ENCODE results near the gene IZUMO4. TPM values are rescaled to one million over a fixed set of nuclear protein-coding genes. Genes with fewer than 3 reads are reported as not detected.

The IZUMO4 gene
- total RNA-seq, 1 donor from 2014 or later, result not detected

GRCh38 chr19:2148482-2149135, 51.9 kb downstream of the IZUMO4 start:
- no peaks in the 10 kb centered on the region for H3K36me3 ChIP-seq
- H3K4me2 ChIP-seq, result no peak overlapping the region

More at GRCh38 chr19:2148482-2149135, 51.9 kb downstream of the IZUMO4 start:
- Mint-ChIP-seq H3K4me1 (peaks cover 33% of the 10 kb centered on the region), H3K27ac (no peak overlapping the region), H3K27me3 (ENCODE audit: insufficient read depth, low read depth) (peaks cover 2% of the 10 kb centered on the region), H3K4me3 (peak overlapping the region; percentile 90), H3K9me3 (no peaks in the 10 kb centered on the region), H3K36me3 (peaks cover 6% of the 10 kb centered on the region)
- TF ChIP-seq, protein P1, sequence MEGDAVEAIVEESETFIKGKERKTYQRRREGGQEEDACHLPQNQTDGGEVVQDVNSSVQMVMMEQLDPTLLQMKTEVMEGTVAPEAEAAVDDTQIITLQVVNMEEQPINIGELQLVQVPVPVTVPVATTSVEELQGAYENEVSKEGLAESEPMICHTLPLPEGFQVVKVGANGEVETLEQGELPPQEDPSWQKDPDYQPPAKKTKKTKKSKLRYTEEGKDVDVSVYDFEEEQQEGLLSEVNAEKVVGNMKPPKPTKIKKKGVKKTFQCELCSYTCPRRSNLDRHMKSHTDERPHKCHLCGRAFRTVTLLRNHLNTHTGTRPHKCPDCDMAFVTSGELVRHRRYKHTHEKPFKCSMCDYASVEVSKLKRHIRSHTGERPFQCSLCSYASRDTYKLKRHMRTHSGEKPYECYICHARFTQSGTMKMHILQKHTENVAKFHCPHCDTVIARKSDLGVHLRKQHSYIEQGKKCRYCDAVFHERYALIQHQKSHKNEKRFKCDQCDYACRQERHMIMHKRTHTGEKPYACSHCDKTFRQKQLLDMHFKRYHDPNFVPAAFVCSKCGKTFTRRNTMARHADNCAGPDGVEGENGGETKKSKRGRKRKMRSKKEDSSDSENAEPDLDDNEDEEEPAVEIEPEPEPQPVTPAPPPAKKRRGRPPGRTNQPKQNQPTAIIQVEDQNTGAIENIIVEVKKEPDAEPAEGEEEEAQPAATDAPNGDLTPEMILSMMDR (IDR thresholded peaks at IDR 0.05), result no peak
- TF ChIP-seq EZH2 (IDR thresholded peaks at IDR 0.05), result no peak
- no peak for TF ChIP-seq EZH2phosphoT487 (IDR thresholded peaks at IDR 0.05)
- Histone ChIP-seq H3F3A (ENCODE audit: low read depth) (peaks cover 9% of the 10 kb centered on the region), H3K27me3 (no peaks in the 10 kb centered on the region), H3K4me1 (peaks cover 16% of the 10 kb centered on the region), H3K9ac (no peak overlapping the region), H3K9me3 (ENCODE audit: low read depth) (no peaks in the 10 kb centered on the region), H4K20me1 (ENCODE audit: low read depth) (peaks cover 76% of the 10 kb centered on the region), H3K4me3 (no peak overlapping the region), H3K27ac (no peak overlapping the region), H2AFZ (replicated peaks) (no peak overlapping the region), H3K79me2 (ENCODE audit: low read depth) (peaks cover 76% of the 10 kb centered on the region)
- DNase-seq (ENCODE audit: low spot score), result no peak

Other genes starting within 250 kb of the IZUMO4 start
- gene REXO1, start 248.4 kb upstream of the IZUMO4 start, total RNA-seq (ENCODE audit: low replicate concordance), result 12.8 and 38.7 TPM in 2 replicates
- 1.0 and 4.8 TPM in 2 replicates for gene KLF16, start 233.3 kb upstream of the IZUMO4 start, total RNA-seq (ENCODE audit: low replicate concordance)
- 20.2 and 87.0 TPM in 2 replicates for gene ABHD17A, start 211.4 kb upstream of the IZUMO4 start, total RNA-seq (ENCODE audit: low replicate concordance)
- gene ADAT3, start 191.5 kb upstream of the IZUMO4 start, total RNA-seq (ENCODE audit: low replicate concordance), result 2.4 and 6.5 TPM in 2 replicates
- gene SCAMP4, start 191.5 kb upstream of the IZUMO4 start, total RNA-seq (ENCODE audit: low replicate concordance), result 11.5 and 67.6 TPM in 2 replicates
- gene CSNK1G2, start 155.7 kb upstream of the IZUMO4 start, total RNA-seq (ENCODE audit: low replicate concordance), result 49.6 and 161 TPM in 2 replicates
- gene BTBD2, start 81.2 kb upstream of the IZUMO4 start, total RNA-seq (ENCODE audit: low replicate concordance), result 48.8 and 148 TPM in 2 replicates
- gene MKNK2, start 45.7 kb upstream of the IZUMO4 start, total RNA-seq (ENCODE audit: low replicate concordance), result 46.0 and 106 TPM in 2 replicates
- 6.0 and 15.9 TPM in 2 replicates for gene MOB3A, start 589 bp upstream of the IZUMO4 start, total RNA-seq (ENCODE audit: low replicate concordance)
- 50.9 and 93.7 TPM in 2 replicates for gene AP3D1, start 54.7 kb downstream of the IZUMO4 start, total RNA-seq (ENCODE audit: low replicate concordance)
- gene DOT1L, start 67.0 kb downstream of the IZUMO4 start, total RNA-seq (ENCODE audit: low replicate concordance), result 8.9 and 21.1 TPM in 2 replicates
- gene PLEKHJ1, start 139.4 kb downstream of the IZUMO4 start, total RNA-seq (ENCODE audit: low replicate concordance), result 77.6 and 145 TPM in 2 replicates
- gene SF3A2, start 139.9 kb downstream of the IZUMO4 start, total RNA-seq (ENCODE audit: low replicate concordance), result 14.4 and 50.7 TPM in 2 replicates
- 3.5 and 22.4 TPM in 2 replicates for gene AMH, start 152.4 kb downstream of the IZUMO4 start, total RNA-seq (ENCODE audit: low replicate concordance)
- gene JSRP1, start 159.5 kb downstream of the IZUMO4 start, total RNA-seq (ENCODE audit: low replicate concordance), result 0.12 TPM in 1 of 2 replicates, not detected in the other
- gene PEAK3, start 185.3 kb downstream of the IZUMO4 start, total RNA-seq (ENCODE audit: low replicate concordance), result not detected in 2 replicates
- 1.5 TPM in 1 of 2 replicates, not detected in the other for gene LINGO3, start 211.2 kb downstream of the IZUMO4 start, total RNA-seq (ENCODE audit: low replicate concordance)
- gene LSM7, start 231.7 kb downstream of the IZUMO4 start, total RNA-seq (ENCODE audit: low replicate concordance), result 183 and 317 TPM in 2 replicates
- gene SPPL2B, start 231.8 kb downstream of the IZUMO4 start, total RNA-seq (ENCODE audit: low replicate concordance), result 20.7 and 90.9 TPM in 2 replicates

Measured in neural progenitor cell (in vitro differentiated cells).